Measurements from ENCODE around the gene CAPN5. TPM values are rescaled to one million over a fixed set of nuclear protein-coding genes. Genes with fewer than 3 reads are reported as not detected.

The CAPN5 gene
- total and polyA plus RNA-seq, 4 donors: 6.5 to 25.8 (median 18.2) TPM

- TF ChIP-seq GABPA (IDR thresholded peaks at IDR 0.05 in 1 of 2, conservative IDR thresholded peaks at IDR 0.05 in 1 of 2) (no peak), MAX (IDR thresholded peaks at IDR 0.05) (no peak), SP1 (IDR thresholded peaks at IDR 0.05) (no peak), TAF1 (conservative IDR thresholded peaks at IDR 0.05) (no peak), FOXA2 (IDR thresholded peaks at IDR 0.05) (no peak), CTCF (IDR thresholded peaks at IDR 0.05; ENCODE audit: low read depth, low read length, missing input control) (no peak), ATF3 (IDR thresholded peaks at IDR 0.05) (no peak), HNF4G (IDR thresholded peaks at IDR 0.05) (no peak), FOXA1 (IDR thresholded peaks at IDR 0.05) (no peak), HNF4A (conservative IDR thresholded peaks at IDR 0.05) (no peak), NR2F2 (IDR thresholded peaks at IDR 0.05) (no peak), ZBTB33 (IDR thresholded peaks at IDR 0.05) (no peak), YY1 (IDR thresholded peaks at IDR 0.05) (no peak), JUND (IDR thresholded peaks at IDR 0.05) (no peak), REST (IDR thresholded peaks at IDR 0.05) (no peak), RAD21 (IDR thresholded peaks at IDR 0.05) (no peak)
- H3K4me3 ChIP-seq (ENCODE audit: low read depth in 1 of 3, low read length in 3 of 3): no peak overlapping the region
- no peak overlapping the region for H3K9ac ChIP-seq (ENCODE audit: low read depth in 1 of 2, low read length in 2 of 2)
- H3K9me3 ChIP-seq (ENCODE audit: control insufficient read depth in 4 of 4, low read length in 3 of 4): no peaks in the 10 kb centered on the region
- H3K4me1 ChIP-seq (ENCODE audit: control insufficient read depth in 4 of 4, insufficient read depth in 4 of 4, low read length in 3 of 4): peaks cover 17 to 41% (median 27%) of the 10 kb centered on the region in 4 donors
- no peaks in the 10 kb centered on the region for H3K27me3 ChIP-seq (ENCODE audit: control insufficient read depth in 4 of 4, insufficient read depth in 4 of 4, low read length in 3 of 4)
- WGBS: 96% methylated on average over 4 of the region's 4 CpGs
- DNase-seq (ENCODE audit: low spot score): no peak
- H3K27ac ChIP-seq (ENCODE audit: low read depth in 1 of 2, low read length in 2 of 2): no peak overlapping the region
- H3K36me3 ChIP-seq (ENCODE audit: control insufficient read depth in 4 of 4, insufficient read depth in 3 of 4, low read depth in 1 of 4, low read length in 3 of 4): no peaks in the 10 kb centered on the region
Measured at GRCh38 chr11:77141475-77141874, 74.7 kb downstream of the CAPN5 start.

All from liver (tissue), 9 donors.